Measurements from ENCODE around the gene SFXN2. TPM values are rescaled to one million over a fixed set of nuclear protein-coding genes. Genes with fewer than 3 reads are reported as not detected.
A peak's percentile ranks its signal among the peaks of the same experiment; 100 is the strongest.

Gene SFXN2
- total RNA-seq, 1 donor from 2014 or later, result 35.8 TPM

- Mint-ChIP-seq H3K27me3 (no peaks in the 10 kb centered on the region), H3K27ac (no peak overlapping the region), H3K9me3 (no peaks in the 10 kb centered on the region), H3K4me1 (ENCODE audit: unreplicated experiment) (peaks cover 8% of the 10 kb centered on the region), H3K36me3 (peaks cover 22% of the 10 kb centered on the region), H3K4me3 (no peak overlapping the region)
- DNase-seq (ENCODE audit: extremely low spot score, unreplicated experiment), result no peak
- no peak for TF ChIP-seq CTCF (conservative IDR thresholded peaks at IDR 0.05)
Measured at GRCh38 chr10:102727037-102727818, 12.8 kb downstream of the SFXN2 start.

GRCh38 chr10:102729029-102730026 lies 14.9 kb downstream of the SFXN2 start:
- no peak overlapping the region for H3K4me3 Mint-ChIP-seq
- no peaks in the 10 kb centered on the region for H3K9me3 Mint-ChIP-seq
- peaks cover 22% of the 10 kb centered on the region for H3K36me3 Mint-ChIP-seq
- no peaks in the 10 kb centered on the region for H3K27me3 Mint-ChIP-seq
- peak; percentile 95 for TF ChIP-seq CTCF (conservative IDR thresholded peaks at IDR 0.05)
- DNase-seq (ENCODE audit: extremely low spot score, unreplicated experiment), result peak; percentile 88
- H3K4me1 Mint-ChIP-seq (ENCODE audit: unreplicated experiment), result peaks cover 8% of the 10 kb centered on the region
- peak overlapping the region; percentile 81 for H3K27ac Mint-ChIP-seq

- H3K9me3 Mint-ChIP-seq, result no peaks in the 10 kb centered on the region
- H3K4me1 Mint-ChIP-seq (ENCODE audit: unreplicated experiment), result peaks cover 8% of the 10 kb centered on the region
- H3K36me3 Mint-ChIP-seq, result peaks cover 17% of the 10 kb centered on the region
- DNase-seq (ENCODE audit: extremely low spot score, unreplicated experiment), result no peak
- H3K4me3 Mint-ChIP-seq, result no peak overlapping the region
- TF ChIP-seq CTCF (conservative IDR thresholded peaks at IDR 0.05), result no peak
- H3K27me3 Mint-ChIP-seq, result no peaks in the 10 kb centered on the region
- no peak overlapping the region for H3K27ac Mint-ChIP-seq
Measured at GRCh38 chr10:102731222-102731800, 16.9 kb downstream of the SFXN2 start.

- Mint-ChIP-seq H3K4me1 (ENCODE audit: unreplicated experiment) (peaks cover 8% of the 10 kb centered on the region), H3K27ac (no peak overlapping the region), H3K4me3 (no peak overlapping the region), H3K9me3 (no peaks in the 10 kb centered on the region), H3K27me3 (no peaks in the 10 kb centered on the region), H3K36me3 (peaks cover 14% of the 10 kb centered on the region)
- TF ChIP-seq CTCF (conservative IDR thresholded peaks at IDR 0.05), result no peak
- DNase-seq (ENCODE audit: extremely low spot score, unreplicated experiment), result no peak
Measured at GRCh38 chr10:102732661-102733060, 18.2 kb downstream of the SFXN2 start.

- H3K36me3 Mint-ChIP-seq, result peaks cover 6% of the 10 kb centered on the region
- TF ChIP-seq CTCF (conservative IDR thresholded peaks at IDR 0.05), result no peak
- H3K4me1 Mint-ChIP-seq (ENCODE audit: unreplicated experiment), result no peaks in the 10 kb centered on the region
- no peaks in the 10 kb centered on the region for H3K27me3 Mint-ChIP-seq
- no peak overlapping the region for H3K4me3 Mint-ChIP-seq
- no peaks in the 10 kb centered on the region for H3K9me3 Mint-ChIP-seq
- DNase-seq (ENCODE audit: extremely low spot score, unreplicated experiment), result no peak
- peak overlapping the region; percentile 36 for H3K27ac Mint-ChIP-seq
Measured at GRCh38 chr10:102735065-102735562, 20.7 kb downstream of the SFXN2 start.
